Activated naive CD4-positive, alpha-beta T cell treated with anti-CD3 and anti-CD28 coated beads, Interleukin-2, amount 50 U/mL, for 16 hours (primary cell): Measurements from ENCODE around the gene RAB3IL1.

ENCODE experiments used
- DNase-seq: peaks from one replicate; pipeline ENCODE4 v3.0.0-alpha.2; 2020

The RAB3IL1 gene

GRCh38 chr11:61903845-61904244 is 13.5 kb downstream of the RAB3IL1 start:
- DNase-seq = no peak

DNA sequence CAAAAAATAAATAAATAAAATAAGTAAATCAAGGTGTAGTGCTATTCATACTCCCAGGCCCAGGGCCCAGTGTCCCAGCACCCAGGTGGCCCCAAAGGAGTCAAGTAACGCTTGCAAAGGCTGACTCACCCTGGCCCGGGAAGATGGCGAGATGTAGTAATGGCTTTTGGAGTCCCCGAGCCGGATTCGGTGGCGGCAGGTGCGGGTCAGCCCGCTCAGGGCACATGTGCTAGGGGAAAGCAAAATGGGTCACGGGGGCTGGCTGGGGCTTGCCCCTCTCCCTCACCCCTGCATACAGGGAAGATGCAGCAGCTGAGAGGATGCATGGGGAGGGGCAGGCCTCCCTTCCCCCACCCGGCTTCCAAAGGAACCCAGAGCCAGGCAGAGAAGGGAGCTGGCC is 15.1 kb downstream of the RAB3IL1 start:
- DNase-seq = no peak

GRCh38 chr11:61901397-61901796 is 16.0 kb downstream of the RAB3IL1 start:
- no peak for DNase-seq

DNA sequence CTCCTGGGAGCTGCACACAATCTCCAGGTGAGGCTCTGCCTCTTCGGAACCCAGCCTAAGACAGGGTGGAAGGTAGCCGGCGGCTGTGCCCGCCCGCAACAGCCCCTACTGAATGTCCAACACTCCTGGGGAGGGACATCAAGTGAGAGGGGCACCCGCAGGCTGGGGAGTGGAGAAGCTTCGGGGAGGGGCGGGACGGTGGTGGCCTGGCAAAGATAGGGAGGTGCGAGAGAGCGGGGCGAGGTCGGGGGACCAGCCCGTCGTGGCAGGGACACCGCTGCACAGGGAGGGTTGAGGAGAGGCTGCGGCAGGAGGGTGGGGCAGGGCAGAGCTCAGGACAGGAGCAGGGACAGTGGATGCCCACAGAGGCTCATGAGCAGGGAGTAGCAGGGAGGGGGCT is 17.1 kb downstream of the RAB3IL1 start:
- no peak for DNase-seq

DNA sequence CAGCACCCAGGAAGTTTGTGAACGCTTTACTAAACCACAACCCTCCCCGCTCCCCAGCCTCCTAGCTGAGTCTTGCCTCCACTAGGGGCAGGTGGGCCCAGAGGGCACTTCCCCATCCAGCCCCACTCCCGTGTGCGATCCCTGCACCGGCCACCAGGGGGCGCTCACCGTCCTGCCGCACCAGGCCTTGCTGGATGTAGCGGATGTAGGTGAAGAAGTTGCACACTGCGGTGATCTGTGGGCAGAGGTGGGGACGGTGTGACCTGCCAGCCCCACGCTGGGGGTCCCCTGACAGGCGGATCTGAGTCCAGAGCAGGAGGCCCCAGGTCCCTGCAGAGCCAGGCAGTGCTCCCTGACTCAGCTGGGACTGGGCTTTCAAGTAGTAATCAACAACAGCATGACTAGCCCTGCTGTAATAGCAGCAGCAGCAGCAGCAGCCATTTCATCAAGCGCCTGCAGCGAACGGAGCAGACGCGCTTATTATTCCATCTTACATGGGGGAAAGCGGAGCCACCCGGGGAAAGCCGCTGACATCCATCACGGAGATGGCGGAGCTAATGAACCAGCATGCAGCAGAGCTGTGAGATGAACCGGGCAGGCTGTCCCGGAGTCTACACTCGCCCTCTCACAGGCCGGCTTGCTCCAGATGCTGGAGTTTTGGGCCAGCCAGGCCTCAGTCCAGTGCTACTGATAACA is 18.1 kb downstream of the RAB3IL1 start:
- DNase-seq = peak; percentile 91

GRCh38 chr11:61898247-61898582 is 19.2 kb downstream of the RAB3IL1 start:
- no peak for DNase-seq

GRCh38 chr11:61897387-61898246 is 19.7 kb downstream of the RAB3IL1 start:
- peak; percentile 81 for DNase-seq

DNA sequence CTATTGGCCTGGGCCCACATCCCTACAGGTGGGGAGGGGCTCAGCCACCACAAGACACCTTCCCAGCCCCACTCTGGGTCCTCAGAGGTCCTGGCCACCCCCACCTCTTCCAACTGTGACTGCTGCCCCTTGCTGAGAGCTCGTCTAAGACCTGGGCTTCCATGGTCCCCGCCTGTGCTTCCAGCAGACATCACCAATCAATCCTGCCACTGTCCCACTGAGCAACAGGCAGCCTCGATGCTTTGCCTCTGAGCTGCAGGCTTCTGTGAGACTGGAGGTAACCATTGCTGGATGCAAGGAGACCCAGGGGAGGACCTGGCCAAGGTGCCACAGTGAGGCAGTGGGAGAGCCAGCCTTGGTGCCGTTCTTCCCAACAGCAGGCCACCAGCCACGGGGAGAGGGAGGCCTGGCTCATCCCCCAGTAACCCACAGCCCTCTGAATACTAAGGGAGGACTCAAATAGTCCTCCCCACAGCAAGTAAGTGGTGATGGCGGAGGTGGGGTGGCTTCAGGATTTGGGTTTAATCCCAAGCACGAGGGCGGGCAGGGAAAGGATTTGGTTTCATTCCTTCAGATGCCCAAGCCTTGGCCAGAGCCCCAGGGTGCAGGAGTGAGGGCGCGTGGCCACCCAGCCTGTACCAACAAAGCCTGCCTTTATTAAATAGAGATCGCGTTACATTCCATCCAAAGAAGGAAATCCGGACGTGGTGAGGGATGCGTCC is 20.5 kb downstream of the RAB3IL1 start:
- DNase-seq = no peak

GRCh38 chr11:61895718-61896059 is 21.7 kb downstream of the RAB3IL1 start:
- DNase-seq = no peak

- DNase-seq = no peak
These were observed 22.2 kb downstream of the RAB3IL1 start for GRCh38 chr11:61895046-61895717.

DNA sequence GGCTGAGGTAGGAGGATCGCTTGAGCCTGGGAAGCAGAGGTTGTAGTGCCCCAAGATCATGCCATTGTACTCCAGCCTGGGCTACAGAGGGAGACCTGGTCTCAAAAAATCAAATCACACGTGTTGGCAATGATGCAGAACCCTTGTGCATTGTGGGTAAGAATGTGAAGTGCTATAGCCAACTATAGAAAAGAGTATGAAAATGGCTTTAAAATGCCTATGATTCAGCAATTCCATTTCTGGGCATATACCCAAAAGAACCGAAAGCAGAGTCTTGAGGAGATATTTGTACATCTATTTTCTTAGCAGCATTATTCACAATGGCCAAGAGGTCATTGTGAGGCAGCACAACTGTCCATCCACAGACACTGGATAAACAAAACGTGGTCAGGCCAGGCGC is 23.4 kb downstream of the RAB3IL1 start:
- DNase-seq = no peak

DNA sequence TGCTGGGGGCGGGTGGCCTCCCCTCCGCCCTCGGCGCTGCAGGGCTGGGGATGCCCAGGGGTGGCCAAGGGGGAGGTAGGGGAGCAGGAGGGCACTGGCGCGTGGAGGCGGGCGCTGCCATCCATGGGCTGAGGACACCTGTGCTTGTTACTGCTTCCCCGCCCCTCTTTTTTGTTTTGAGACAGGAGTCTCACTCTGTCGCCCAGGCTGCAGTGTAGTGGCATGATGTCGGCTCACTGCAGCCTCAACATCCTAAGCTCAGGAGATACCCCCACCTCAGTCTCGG is 25.3 kb downstream of the RAB3IL1 start:
- no peak for DNase-seq

GRCh38 chr11:61891331-61892084 is 25.9 kb downstream of the RAB3IL1 start, which contains the start of gene FADS3:
FADS3 (minus strand) TSS chr11:61891545; CDS start chr11:61891381, 164 bp downstream.
- peak; percentile 58 for DNase-seq

GRCh38 chr11:61890529-61891330 is 26.6 kb downstream of the RAB3IL1 start:
- peak; percentile 35 for DNase-seq

DNA sequence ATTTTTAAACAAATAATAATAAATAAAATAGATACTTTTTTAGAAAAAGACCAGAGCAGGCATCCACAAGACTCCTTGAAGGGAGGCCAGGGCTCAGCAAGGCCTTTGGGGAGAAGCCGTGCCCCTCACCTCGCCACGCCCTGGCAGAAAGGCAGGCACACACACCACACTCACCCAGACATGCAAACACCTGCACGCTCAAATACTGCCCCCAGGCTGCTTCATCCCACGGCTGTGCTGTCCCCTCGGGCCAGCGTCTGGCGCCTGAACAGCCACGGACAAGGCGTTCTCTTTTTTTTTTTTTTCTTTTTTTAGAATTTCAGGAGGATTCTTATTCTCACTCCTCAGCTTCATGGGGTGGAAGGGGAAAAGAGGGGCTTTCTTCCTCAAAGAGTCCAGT is 27.5 kb downstream of the RAB3IL1 start:
- no peak for DNase-seq

DNA sequence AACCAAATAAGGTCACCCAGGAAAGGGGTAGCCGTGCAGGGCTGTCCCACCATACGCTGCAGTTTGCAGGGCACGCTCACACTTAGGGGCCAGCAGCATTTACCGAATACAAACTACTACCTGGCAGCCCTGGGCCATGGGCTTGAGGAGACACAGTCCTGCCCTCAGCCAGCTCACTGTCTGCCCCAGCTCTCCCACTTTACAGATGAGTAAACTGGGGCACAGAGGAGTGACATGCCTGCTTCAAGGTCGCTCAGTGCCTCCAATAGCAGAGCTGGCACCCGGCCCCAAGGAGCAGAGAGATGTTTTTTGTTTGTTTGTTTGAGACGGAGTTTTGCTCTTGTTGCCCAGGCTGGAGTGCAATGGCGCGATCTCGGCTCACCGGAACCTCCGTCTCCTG is 28.8 kb downstream of the RAB3IL1 start:
- no peak for DNase-seq

GRCh38 chr11:61887839-61888494 is 29.4 kb downstream of the RAB3IL1 start:
- DNase-seq = no peak

- DNase-seq = no peak
These were observed 30.7 kb downstream of the RAB3IL1 start for GRCh38 chr11:61886643-61887042.

DNA sequence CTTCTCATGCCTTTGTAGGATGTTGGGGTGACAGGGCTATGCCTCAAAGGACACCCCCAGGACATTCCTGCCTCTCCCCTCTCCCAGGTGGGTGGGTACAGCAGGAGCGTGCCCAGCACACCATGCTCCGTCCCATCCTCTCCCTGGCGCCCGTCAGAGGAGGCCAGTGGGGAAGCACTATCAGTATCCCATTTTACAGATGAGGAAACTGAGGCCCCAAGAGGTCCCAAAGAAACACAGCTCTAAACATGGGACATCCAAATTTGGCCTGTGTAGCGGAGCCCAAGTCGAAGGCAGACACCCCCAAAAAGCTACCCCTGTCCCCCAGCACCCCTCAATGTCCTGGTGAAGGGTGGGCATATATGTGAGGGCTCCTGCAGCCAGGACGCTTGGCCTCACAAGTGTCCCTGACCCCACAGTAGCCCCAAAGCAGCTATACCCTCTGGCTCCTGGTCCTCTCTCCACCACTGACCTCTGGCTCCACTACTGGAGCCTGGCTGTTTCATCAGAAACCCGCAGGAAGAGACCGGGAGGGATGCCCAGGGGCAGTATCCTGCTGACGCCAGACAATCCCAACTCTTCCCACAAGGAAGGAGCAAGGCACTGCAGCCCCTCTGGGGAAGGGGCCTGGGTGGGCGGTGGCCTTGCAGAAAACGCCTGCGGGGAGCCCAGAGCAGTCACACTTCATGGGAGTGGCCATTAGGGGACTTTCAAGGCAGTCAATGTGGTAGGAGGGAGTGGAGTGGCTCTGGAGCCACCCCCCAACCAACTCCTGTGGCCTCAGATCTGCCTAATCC is 31.4 kb downstream of the RAB3IL1 start:
- DNase-seq = no peak

DNA sequence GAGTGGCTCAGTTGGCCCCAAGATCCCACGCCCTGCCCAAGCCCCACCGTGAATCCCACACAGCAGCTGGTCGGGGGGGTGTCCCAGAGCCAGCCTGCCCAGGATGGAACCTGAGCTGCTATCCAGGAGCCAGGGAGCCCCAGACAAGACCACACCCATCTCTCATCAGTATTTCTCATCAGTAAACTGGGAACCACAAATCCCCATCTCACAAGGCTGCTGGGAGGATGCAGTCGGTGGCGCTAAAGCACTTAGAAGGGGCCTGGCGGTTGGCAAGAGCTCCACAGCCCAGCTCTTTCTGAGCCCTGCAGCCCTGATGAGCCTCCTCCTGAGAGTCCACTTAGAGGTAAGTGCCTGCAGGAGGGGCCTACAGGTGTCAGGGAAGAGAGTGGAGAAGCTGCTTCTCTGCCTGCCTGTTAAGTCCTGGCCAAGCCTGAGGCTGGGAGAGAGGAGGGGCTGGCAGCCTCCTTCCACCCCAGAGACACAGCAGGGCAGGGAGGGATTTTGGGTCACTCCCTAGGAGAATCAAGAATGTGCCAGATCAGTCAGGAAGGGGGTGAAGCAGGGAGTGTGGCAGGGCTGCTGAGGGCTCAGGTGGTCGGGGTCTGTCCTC is 32.1 kb downstream of the RAB3IL1 start:
- no peak for DNase-seq
